Measurements from ENCODE around the gene UBXN11.

Gene UBXN11

GRCh38 chr1:26349877-26350244, 43.4 kb upstream of the UBXN11 start:
- Histone ChIP-seq H3K79me2 (ENCODE audit: insufficient read depth, low read length) (no peaks in the 10 kb centered on the region), H2AFZ (ENCODE audit: low read depth, low read length) (no peak overlapping the region), H3K4me2 (ENCODE audit: insufficient read depth, low read length) (no peak overlapping the region), H3K27ac (ENCODE audit: low read length) (no peak overlapping the region), H3K4me3 (ENCODE audit: low read depth in 1 of 2, low read length in 2 of 2) (no peak overlapping the region), H3K4me1 (ENCODE audit: insufficient read depth, low read length) (no peaks in the 10 kb centered on the region), H3K9me3 (ENCODE audit: insufficient read depth, low read length, severe bottlenecking) (no peaks in the 10 kb centered on the region), H4K20me1 (ENCODE audit: insufficient read depth, low read length) (no peaks in the 10 kb centered on the region), H3K36me3 (ENCODE audit: insufficient read depth, low read length) (no peaks in the 10 kb centered on the region), H3K9ac (ENCODE audit: low read depth, low read length) (no peak overlapping the region), H3K27me3 (ENCODE audit: insufficient read depth, low read length, poor library complexity) (peaks cover under 1% of the 10 kb centered on the region)
- ATAC-seq (ENCODE audit: insufficient read depth, low read depth), result no peak
- TF ChIP-seq EZH2 (IDR thresholded peaks at IDR 0.05; ENCODE audit: borderline replicate concordance, low read depth, low read length, severe bottlenecking), result no peak
- TF ChIP-seq CTCF (IDR thresholded peaks at IDR 0.05; ENCODE audit: borderline replicate concordance, extremely low read depth, low read length, poor library complexity, severe bottlenecking), result no peak
- DNase-seq, result no peak

- Histone ChIP-seq H3K27me3 (ENCODE audit: insufficient read depth, low read length, poor library complexity) (no peaks in the 10 kb centered on the region), H2AFZ (ENCODE audit: low read depth, low read length) (no peak overlapping the region), H3K4me1 (ENCODE audit: insufficient read depth, low read length) (no peaks in the 10 kb centered on the region), H3K4me3 (ENCODE audit: low read depth in 1 of 2, low read length in 2 of 2) (no peak overlapping the region), H3K79me2 (ENCODE audit: insufficient read depth, low read length) (no peaks in the 10 kb centered on the region), H3K4me2 (ENCODE audit: insufficient read depth, low read length) (no peak overlapping the region), H4K20me1 (ENCODE audit: insufficient read depth, low read length) (no peaks in the 10 kb centered on the region), H3K27ac (ENCODE audit: low read length) (no peak overlapping the region), H3K9me3 (ENCODE audit: insufficient read depth, low read length, severe bottlenecking) (no peaks in the 10 kb centered on the region), H3K36me3 (ENCODE audit: insufficient read depth, low read length) (no peaks in the 10 kb centered on the region), H3K9ac (ENCODE audit: low read depth, low read length) (no peak overlapping the region)
- no peak for DNase-seq
- ATAC-seq (ENCODE audit: insufficient read depth, low read depth), result no peak
- TF ChIP-seq CTCF (IDR thresholded peaks at IDR 0.05; ENCODE audit: borderline replicate concordance, extremely low read depth, low read length, poor library complexity, severe bottlenecking), result no peak
- TF ChIP-seq EZH2 (IDR thresholded peaks at IDR 0.05; ENCODE audit: borderline replicate concordance, low read depth, low read length, severe bottlenecking), result no peak
Observed at GRCh38 chr1:26349188-26349876, 42.9 kb upstream of the UBXN11 start.

- no peak overlapping the region for H3K4me2 ChIP-seq (ENCODE audit: insufficient read depth, low read length)
- no peaks in the 10 kb centered on the region for H3K36me3 ChIP-seq (ENCODE audit: insufficient read depth, low read length)
- no peaks in the 10 kb centered on the region for H3K27me3 ChIP-seq (ENCODE audit: insufficient read depth, low read length, poor library complexity)
- H4K20me1 ChIP-seq (ENCODE audit: insufficient read depth, low read length), result no peaks in the 10 kb centered on the region
- no peak overlapping the region for H2AFZ ChIP-seq (ENCODE audit: low read depth, low read length)
- H3K4me1 ChIP-seq (ENCODE audit: insufficient read depth, low read length), result no peaks in the 10 kb centered on the region
- H3K9me3 ChIP-seq (ENCODE audit: insufficient read depth, low read length, severe bottlenecking), result no peaks in the 10 kb centered on the region
- no peak overlapping the region for H3K27ac ChIP-seq (ENCODE audit: low read length)
- DNase-seq, result no peak
- H3K4me3 ChIP-seq (ENCODE audit: low read depth in 1 of 2, low read length in 2 of 2), result no peak overlapping the region
- ATAC-seq (ENCODE audit: insufficient read depth, low read depth), result no peak
- H3K79me2 ChIP-seq (ENCODE audit: insufficient read depth, low read length), result no peaks in the 10 kb centered on the region
- no peak overlapping the region for H3K9ac ChIP-seq (ENCODE audit: low read depth, low read length)
- TF ChIP-seq CTCF (IDR thresholded peaks at IDR 0.05; ENCODE audit: borderline replicate concordance, extremely low read depth, low read length, poor library complexity, severe bottlenecking) (no peak), EZH2 (IDR thresholded peaks at IDR 0.05; ENCODE audit: borderline replicate concordance, low read depth, low read length, severe bottlenecking) (no peak)
Observed at GRCh38 chr1:26346274-26347033, 40.0 kb upstream of the UBXN11 start.

Measured in DND-41 (cell line).